Spleen (tissue), 7 donors: ENCODE results near the gene VMP1.

Source experiments
- POLR2A ChIP-seq, 3 donors: fragments of 450-650 bp; IDR thresholded peaks; one replicate each; pipeline ENCODE4 v1.5.1; 2017; ENCODE audit warnings: antibody characterized with exemption in 3 of 3, mild to moderate bottlenecking in 1 of 3
- POLR2AphosphoS5 ChIP-seq, 3 donors: sonication (generic); formaldehyde crosslinking; IDR thresholded peaks; one replicate each; pipeline ENCODE4 v1.5.1; 2017; ENCODE audit warnings: antibody characterized with exemption in 3 of 3
- TF ChIP-seq, protein P1 (sequence below), 11 experiments: fragments of 200-600 bp in 7 of 11; fragments of 450-650 bp in 4 of 11; sonication (generic) in 4 of 11; IDR thresholded peaks in 8 of 11; conservative IDR thresholded peaks in 3 of 11; 1 replicate in 7 of 11; 2 replicates in 4 of 11; pipeline versions ENCODE4 v1.4.0 to v1.8.0; 2016 to 2021; ENCODE audit warnings: antibody characterized with exemption in 11 of 11, inconsistent platforms in 4 of 11, mild to moderate bottlenecking in 1 of 11
- donor health status: DM: no; HTN: no; CAD: no; lungs with moderate emphysema.
- donor health status: DM: no; HTN: no; CAD: no.
- donor health status: DM: no; HTN: no; CAD: no.

DNA sequence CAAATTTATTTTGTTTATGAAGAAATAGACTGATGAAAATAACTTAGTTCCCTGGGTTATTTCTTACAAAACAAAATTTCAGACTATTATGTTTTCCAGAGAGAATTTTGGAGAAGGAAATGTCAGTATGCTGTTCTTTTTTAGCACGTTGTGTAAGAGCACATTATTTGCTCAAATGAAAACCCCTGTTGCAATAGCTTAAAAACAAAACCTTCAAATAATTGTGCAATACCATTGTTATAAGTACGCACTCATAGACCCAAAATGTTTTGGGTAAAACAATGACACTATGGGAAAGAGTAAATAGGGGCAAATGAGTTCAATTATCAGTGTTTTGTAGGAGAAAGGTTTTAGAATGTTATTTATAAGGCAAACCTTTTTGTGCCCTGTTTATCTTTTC lies 18.2 kb downstream of the VMP1 start:
- TF ChIP-seq, protein P1, sequence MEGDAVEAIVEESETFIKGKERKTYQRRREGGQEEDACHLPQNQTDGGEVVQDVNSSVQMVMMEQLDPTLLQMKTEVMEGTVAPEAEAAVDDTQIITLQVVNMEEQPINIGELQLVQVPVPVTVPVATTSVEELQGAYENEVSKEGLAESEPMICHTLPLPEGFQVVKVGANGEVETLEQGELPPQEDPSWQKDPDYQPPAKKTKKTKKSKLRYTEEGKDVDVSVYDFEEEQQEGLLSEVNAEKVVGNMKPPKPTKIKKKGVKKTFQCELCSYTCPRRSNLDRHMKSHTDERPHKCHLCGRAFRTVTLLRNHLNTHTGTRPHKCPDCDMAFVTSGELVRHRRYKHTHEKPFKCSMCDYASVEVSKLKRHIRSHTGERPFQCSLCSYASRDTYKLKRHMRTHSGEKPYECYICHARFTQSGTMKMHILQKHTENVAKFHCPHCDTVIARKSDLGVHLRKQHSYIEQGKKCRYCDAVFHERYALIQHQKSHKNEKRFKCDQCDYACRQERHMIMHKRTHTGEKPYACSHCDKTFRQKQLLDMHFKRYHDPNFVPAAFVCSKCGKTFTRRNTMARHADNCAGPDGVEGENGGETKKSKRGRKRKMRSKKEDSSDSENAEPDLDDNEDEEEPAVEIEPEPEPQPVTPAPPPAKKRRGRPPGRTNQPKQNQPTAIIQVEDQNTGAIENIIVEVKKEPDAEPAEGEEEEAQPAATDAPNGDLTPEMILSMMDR (IDR thresholded peaks at IDR 0.05 in 8 of 11, conservative IDR thresholded peaks at IDR 0.05 in 3 of 11): no peak
- TF ChIP-seq POLR2AphosphoS5 (IDR thresholded peaks at IDR 0.05) (no peak), POLR2A (IDR thresholded peaks at IDR 0.05) (no peak)
